Measurements from ENCODE around the gene SP100.

SP100 gene

DNA sequence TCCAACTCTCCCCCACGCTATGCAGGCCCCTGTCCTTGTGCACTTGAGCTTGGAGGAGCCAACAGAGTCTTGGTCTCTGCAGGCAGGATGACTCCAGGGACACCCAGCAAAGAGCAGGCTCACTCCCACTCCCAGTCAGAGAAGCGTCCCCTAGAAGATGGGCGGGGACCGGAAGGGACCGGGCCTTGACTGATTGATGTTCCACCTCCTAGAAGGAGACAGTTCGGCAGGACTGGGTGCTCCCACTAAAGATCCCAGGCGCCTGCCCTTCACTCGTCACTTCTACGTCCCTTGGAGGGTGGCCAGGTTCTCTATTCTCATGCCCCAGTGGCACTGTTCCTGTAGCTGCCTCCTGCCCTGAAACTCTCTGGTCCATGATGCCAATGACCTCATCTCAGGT, 3.2 kb upstream of the SP100 start:
- H3K27me3 ChIP-seq, result no peaks in the 10 kb centered on the region
- TF ChIP-seq, protein P1, sequence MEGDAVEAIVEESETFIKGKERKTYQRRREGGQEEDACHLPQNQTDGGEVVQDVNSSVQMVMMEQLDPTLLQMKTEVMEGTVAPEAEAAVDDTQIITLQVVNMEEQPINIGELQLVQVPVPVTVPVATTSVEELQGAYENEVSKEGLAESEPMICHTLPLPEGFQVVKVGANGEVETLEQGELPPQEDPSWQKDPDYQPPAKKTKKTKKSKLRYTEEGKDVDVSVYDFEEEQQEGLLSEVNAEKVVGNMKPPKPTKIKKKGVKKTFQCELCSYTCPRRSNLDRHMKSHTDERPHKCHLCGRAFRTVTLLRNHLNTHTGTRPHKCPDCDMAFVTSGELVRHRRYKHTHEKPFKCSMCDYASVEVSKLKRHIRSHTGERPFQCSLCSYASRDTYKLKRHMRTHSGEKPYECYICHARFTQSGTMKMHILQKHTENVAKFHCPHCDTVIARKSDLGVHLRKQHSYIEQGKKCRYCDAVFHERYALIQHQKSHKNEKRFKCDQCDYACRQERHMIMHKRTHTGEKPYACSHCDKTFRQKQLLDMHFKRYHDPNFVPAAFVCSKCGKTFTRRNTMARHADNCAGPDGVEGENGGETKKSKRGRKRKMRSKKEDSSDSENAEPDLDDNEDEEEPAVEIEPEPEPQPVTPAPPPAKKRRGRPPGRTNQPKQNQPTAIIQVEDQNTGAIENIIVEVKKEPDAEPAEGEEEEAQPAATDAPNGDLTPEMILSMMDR (IDR thresholded peaks at IDR 0.05), result no peak
- peak overlapping the region; percentile 92 for H3K27ac ChIP-seq
- H3K9me3 ChIP-seq, result no peaks in the 10 kb centered on the region
- H3K36me3 ChIP-seq, result no peaks in the 10 kb centered on the region
- H3K4me3 ChIP-seq (ENCODE audit: low read depth in 1 of 2, low read length in 1 of 2), result peak overlapping the region; percentile 82 to 86
- H3K4me1 ChIP-seq (ENCODE audit: control insufficient read depth in 1 of 2, insufficient read depth in 1 of 2, low read depth in 1 of 2, low read length in 1 of 2), result peaks cover 30 to 52% of the 10 kb centered on the region in 2 experiments

DNA sequence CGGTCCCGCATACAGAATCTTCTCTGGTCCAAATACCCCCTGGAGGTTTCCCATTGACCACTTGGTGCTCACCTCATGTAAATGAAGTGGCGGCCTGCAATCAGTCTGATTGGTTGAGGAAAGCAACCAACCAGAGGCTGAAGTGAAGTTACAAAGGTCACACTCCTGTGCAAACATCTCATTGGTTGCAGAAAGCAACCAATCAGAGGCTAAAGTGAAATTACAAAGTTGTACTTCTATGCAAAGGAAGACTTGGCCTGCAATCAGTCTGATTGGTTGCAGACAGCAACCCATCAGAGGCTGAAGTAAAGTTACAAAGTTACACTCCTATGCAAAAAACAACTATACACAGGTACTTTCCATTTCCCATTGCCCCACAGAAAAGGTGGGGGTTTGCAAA, 2.5 kb upstream of the SP100 start:
- H3K36me3 ChIP-seq, result no peaks in the 10 kb centered on the region
- TF ChIP-seq, protein P1 (IDR thresholded peaks at IDR 0.05), result no peak
- H3K4me1 ChIP-seq (ENCODE audit: control insufficient read depth in 1 of 2, insufficient read depth in 1 of 2, low read depth in 1 of 2, low read length in 1 of 2), result peaks cover 36 to 58% of the 10 kb centered on the region in 2 experiments
- H3K4me3 ChIP-seq (ENCODE audit: low read depth in 1 of 2, low read length in 1 of 2), result no peak overlapping the region
- H3K27me3 ChIP-seq, result no peaks in the 10 kb centered on the region
- peak overlapping the region; percentile 92 for H3K27ac ChIP-seq
- no peaks in the 10 kb centered on the region for H3K9me3 ChIP-seq

DNA sequence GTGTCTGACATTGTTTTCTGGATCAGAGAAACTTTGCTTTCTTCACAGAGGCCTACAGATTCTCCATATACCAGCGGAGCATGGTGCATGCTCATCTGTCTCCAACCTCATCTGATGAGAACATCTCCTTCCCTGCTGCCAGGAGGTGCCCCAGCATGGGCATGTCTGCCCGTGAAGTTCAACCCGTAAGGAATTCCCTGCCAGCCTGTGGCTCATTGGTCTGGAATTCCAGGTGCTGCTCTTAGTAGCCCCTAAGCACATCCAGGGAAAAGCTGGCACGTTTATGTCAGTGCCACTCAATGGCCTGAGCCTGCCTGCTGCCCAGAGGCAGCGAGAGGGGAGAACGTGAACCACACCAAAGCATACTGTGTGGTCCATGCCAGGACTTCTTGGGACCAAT, 1.7 kb upstream of the SP100 start:
- TF ChIP-seq, protein P1 (IDR thresholded peaks at IDR 0.05), result no peak
- Histone ChIP-seq H3K9me3 (no peaks in the 10 kb centered on the region), H3K36me3 (no peaks in the 10 kb centered on the region), H3K4me1 (ENCODE audit: control insufficient read depth in 1 of 2, insufficient read depth in 1 of 2, low read depth in 1 of 2, low read length in 1 of 2) (peaks cover 45 to 67% of the 10 kb centered on the region in 2 experiments), H3K4me3 (ENCODE audit: low read depth in 1 of 2, low read length in 1 of 2) (no peak overlapping the region), H3K27me3 (no peaks in the 10 kb centered on the region), H3K27ac (peak overlapping the region; percentile 92)

DNA sequence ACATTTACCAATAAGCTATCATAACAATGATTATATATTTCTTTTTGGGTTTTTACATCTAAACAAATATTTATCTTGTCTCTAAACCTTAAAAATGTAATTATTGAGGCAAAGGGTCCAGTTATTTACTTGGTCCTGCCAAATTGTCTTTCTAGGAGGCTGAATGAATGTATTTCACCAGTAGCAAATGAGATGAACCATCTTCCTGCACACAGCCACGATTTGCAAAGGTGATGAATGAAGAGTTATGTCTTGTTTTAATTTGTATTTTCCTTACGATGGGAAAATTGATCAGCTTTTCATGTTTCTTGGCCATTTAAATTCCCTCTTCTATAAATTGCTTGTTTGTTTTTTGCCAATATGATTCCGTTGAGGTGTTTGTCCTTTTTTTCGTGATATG, 1.4 kb downstream of the SP100 start:
- H3K36me3 ChIP-seq, result peaks cover 2% of the 10 kb centered on the region
- H3K4me3 ChIP-seq (ENCODE audit: low read depth in 1 of 2, low read length in 1 of 2), result peak overlapping the region; percentile 73 to 92
- H3K4me1 ChIP-seq (ENCODE audit: control insufficient read depth in 1 of 2, insufficient read depth in 1 of 2, low read depth in 1 of 2, low read length in 1 of 2), result peaks cover 62 to 79% of the 10 kb centered on the region in 2 experiments
- H3K9me3 ChIP-seq, result no peaks in the 10 kb centered on the region
- H3K27me3 ChIP-seq, result no peaks in the 10 kb centered on the region
- TF ChIP-seq, protein P1 (IDR thresholded peaks at IDR 0.05), result no peak
- peak overlapping the region; percentile 93 for H3K27ac ChIP-seq

DNA sequence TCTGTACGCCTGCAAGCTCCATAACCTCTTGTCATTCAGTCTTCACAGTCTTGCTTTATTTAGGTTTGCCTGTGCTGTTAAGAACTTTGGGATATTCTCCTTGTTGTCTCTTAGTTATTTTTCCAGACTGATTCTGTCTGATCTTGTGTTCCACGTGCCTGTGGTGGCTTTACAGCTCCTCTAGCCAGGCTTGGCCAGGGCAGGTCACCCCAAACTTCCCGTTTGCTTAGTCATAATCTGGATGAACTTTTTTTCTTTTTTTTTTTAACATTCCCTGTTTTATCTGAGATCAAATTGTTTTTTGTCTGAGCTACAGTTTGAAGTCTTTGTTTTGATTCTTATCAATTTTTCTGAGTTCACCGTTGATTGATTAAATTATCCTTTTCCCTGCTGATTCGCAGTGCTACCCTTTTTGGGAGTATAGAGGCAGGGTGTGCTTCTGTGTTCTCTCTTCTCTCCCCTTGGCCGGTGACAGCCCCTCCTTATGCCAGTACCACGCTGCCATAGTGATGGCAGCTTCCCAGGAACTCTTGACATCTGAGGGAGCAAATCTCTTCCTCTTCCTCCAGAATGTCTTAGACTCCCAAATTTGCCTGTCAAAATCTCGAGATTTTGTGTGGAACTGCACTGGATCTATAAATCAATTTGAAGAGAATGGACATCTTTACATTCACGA, 2.5 kb downstream of the SP100 start:
- Histone ChIP-seq H3K9me3 (no peaks in the 10 kb centered on the region), H3K4me3 (ENCODE audit: low read depth in 1 of 2, low read length in 1 of 2) (peak overlapping the region; percentile 73 to 92), H3K36me3 (peaks cover 8% of the 10 kb centered on the region), H3K4me1 (ENCODE audit: control insufficient read depth in 1 of 2, insufficient read depth in 1 of 2, low read depth in 1 of 2, low read length in 1 of 2) (peaks cover 67 to 71% of the 10 kb centered on the region in 2 experiments), H3K27me3 (no peaks in the 10 kb centered on the region), H3K27ac (peak overlapping the region; percentile 93)
- TF ChIP-seq, protein P1 (IDR thresholded peaks at IDR 0.05), result no peak
